G401.6 (cell line): Measurements from ENCODE around the gene FAM174C.

ENCODE experiments used
- FAIRE-seq: peaks from 2 replicates; lab custom pipeline; 2012; peaks lifted over from hg19 to GRCh38; lab: Jason Lieb, UNC

FAM174C gene

GRCh38 chr19:1275260-1275975, at the start of gene FAM174C:
TSS of gene FAM174C (plus strand) at chr19:1275530. CDS start at chr19:1275550, 20 bp downstream.
- FAIRE-seq, result peak; percentile 33

- FAIRE-seq, result no peak
Measured at GRCh38 chr19:1226227-1226518, 49.2 kb upstream of the FAM174C start.

GRCh38 chr19:1226522-1227303, 48.6 kb upstream of the FAM174C start:
- FAIRE-seq, result no peak

GRCh38 chr19:1227304-1228054, 47.9 kb upstream of the FAM174C start:
- FAIRE-seq, result no peak

- no peak for FAIRE-seq
Measured at GRCh38 chr19:1228161-1228957, 47.0 kb upstream of the FAM174C start.

- FAIRE-seq, result no peak
Measured at GRCh38 chr19:1229056-1229923, 46.0 kb upstream of the FAM174C start.

- no peak for FAIRE-seq
Measured at GRCh38 chr19:1229924-1230782, 45.2 kb upstream of the FAM174C start.

- no peak for FAIRE-seq
Measured at GRCh38 chr19:1230783-1231489, 44.4 kb upstream of the FAM174C start.

- no peak for FAIRE-seq
Measured at GRCh38 chr19:1231729-1232637, 43.3 kb upstream of the FAM174C start.

GRCh38 chr19:1232652-1233072, 42.7 kb upstream of the FAM174C start:
- no peak for FAIRE-seq

- no peak for FAIRE-seq
Measured at GRCh38 chr19:1233115-1233667, 42.1 kb upstream of the FAM174C start.

GRCh38 chr19:1234051-1234954, 41.0 kb upstream of the FAM174C start:
- no peak for FAIRE-seq

- FAIRE-seq, result no peak
Measured at GRCh38 chr19:1234955-1235380, 40.4 kb upstream of the FAM174C start.

GRCh38 chr19:1235625-1236538, 39.4 kb upstream of the FAM174C start:
- no peak for FAIRE-seq

- no peak for FAIRE-seq
Measured at GRCh38 chr19:1236576-1236975, 38.8 kb upstream of the FAM174C start.
